C4-2B (cell line): ENCODE data around the gene SCFD2.

Experiments
- ZFX ChIP-seq: fragments of 450-650 bp; IDR thresholded peaks from 2 replicates; pipeline ENCODE4 v1.6.1; 2017
- TF ChIP-seq, protein P1 (sequence below): fragments of 450-650 bp; conservative IDR thresholded peaks from 2 replicates; pipeline ENCODE4 v1.5.1; 2017; ENCODE audit warnings: mild to moderate bottlenecking

DNA sequence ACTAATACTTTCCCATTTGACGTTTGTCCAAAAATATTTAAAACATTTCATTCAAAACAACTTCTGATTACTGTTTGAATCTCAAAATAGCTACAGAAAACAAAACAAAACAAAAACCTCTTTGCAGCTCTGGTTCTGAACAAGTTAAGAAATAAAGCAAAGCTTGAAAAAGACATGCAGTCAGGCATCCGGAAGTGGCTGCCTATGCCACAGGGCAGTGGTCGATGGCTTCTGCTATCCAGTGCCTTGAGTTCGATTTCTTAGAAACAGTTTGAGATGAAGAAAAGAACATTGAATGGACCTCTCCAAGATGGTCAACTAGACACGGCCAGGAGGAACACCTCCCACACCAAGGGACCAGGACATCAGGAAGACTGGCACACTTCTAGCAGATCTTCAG is 125.3 kb downstream of the SCFD2 start:
- TF ChIP-seq, protein P1, sequence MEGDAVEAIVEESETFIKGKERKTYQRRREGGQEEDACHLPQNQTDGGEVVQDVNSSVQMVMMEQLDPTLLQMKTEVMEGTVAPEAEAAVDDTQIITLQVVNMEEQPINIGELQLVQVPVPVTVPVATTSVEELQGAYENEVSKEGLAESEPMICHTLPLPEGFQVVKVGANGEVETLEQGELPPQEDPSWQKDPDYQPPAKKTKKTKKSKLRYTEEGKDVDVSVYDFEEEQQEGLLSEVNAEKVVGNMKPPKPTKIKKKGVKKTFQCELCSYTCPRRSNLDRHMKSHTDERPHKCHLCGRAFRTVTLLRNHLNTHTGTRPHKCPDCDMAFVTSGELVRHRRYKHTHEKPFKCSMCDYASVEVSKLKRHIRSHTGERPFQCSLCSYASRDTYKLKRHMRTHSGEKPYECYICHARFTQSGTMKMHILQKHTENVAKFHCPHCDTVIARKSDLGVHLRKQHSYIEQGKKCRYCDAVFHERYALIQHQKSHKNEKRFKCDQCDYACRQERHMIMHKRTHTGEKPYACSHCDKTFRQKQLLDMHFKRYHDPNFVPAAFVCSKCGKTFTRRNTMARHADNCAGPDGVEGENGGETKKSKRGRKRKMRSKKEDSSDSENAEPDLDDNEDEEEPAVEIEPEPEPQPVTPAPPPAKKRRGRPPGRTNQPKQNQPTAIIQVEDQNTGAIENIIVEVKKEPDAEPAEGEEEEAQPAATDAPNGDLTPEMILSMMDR, result no peak
- no peak for TF ChIP-seq ZFX
